BJ (cell line): ENCODE measurements around the gene ZNF608. TPM values are rescaled to one million over a fixed set of nuclear protein-coding genes. Genes with fewer than 3 reads are reported as not detected.

Experiments
- CTCF ChIA-PET: fragments of 350-600 bp; formaldehyde crosslinking; extraction: SDS; loops from one replicate; lab custom pipeline; 2021; ENCODE audit warnings: antibody characterized with exemption, inconsistent platforms; lab: Yijun Ruan, JAX
- POLR2A ChIA-PET: fragments of 300-600 bp; sonication (Branson Sonifier 250); formaldehyde crosslinking; extraction: SDS; loops from one replicate; lab custom pipeline; 2021; ENCODE audit warnings: antibody characterized with exemption; lab: Charles Lee
- DNase-seq: peaks from one replicate; pipeline ENCODE4 v3.0.0-alpha.2; 2011; ENCODE audit warnings: low read depth
- H3K27me3 ChIP-seq: 2 replicates; pipeline ENCODE4 v1.6.0; 2011; ENCODE audit warnings: low read length; ENCODE audit not compliant: control insufficient read depth, insufficient read depth
- H3K36me3 ChIP-seq: 2 replicates; pipeline ENCODE4 v1.5.1; 2011; ENCODE audit warnings: low read length; ENCODE audit not compliant: control insufficient read depth, insufficient read depth
- H3K4me3 ChIP-seq: 2 replicates; pipeline ENCODE4 v1.5.1; 2011; ENCODE audit warnings: low read depth, mild to moderate bottlenecking, control low read depth, low read length
- polyA plus RNA-seq: library from polyadenylated mRNA; depleted of rRNA; stranded (reverse); fragments of >200 nt; gene quantifications from 2 replicates; pipeline ENCODE4 v1.2.3, GENCODE V29; 2011
- TF ChIP-seq, protein P1 (sequence below): IDR thresholded peaks from 2 replicates; pipeline ENCODE4 v1.5.1; 2011; ENCODE audit warnings: low read depth, mild to moderate bottlenecking, control low read depth, inconsistent platforms, low read length, moderate library complexity; ENCODE audit not compliant: insufficient read depth

Gene ZNF608
- polyA plus RNA-seq, 1 experiment: 0.43 TPM

GRCh38 chr5:124780011-124780410 lies 33.6 kb upstream of the ZNF608 start:
- ChIA-PET CTCF (no interaction called here), POLR2A (no interaction called here)
- TF ChIP-seq, protein P1, sequence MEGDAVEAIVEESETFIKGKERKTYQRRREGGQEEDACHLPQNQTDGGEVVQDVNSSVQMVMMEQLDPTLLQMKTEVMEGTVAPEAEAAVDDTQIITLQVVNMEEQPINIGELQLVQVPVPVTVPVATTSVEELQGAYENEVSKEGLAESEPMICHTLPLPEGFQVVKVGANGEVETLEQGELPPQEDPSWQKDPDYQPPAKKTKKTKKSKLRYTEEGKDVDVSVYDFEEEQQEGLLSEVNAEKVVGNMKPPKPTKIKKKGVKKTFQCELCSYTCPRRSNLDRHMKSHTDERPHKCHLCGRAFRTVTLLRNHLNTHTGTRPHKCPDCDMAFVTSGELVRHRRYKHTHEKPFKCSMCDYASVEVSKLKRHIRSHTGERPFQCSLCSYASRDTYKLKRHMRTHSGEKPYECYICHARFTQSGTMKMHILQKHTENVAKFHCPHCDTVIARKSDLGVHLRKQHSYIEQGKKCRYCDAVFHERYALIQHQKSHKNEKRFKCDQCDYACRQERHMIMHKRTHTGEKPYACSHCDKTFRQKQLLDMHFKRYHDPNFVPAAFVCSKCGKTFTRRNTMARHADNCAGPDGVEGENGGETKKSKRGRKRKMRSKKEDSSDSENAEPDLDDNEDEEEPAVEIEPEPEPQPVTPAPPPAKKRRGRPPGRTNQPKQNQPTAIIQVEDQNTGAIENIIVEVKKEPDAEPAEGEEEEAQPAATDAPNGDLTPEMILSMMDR: no peak
- Histone ChIP-seq H3K4me3 (no peak overlapping the region), H3K36me3 (no peaks in the 10 kb centered on the region), H3K27me3 (no peaks in the 10 kb centered on the region; the same call in 1 of the 2 replicates)
- no peak for DNase-seq

GRCh38 chr5:124773315-124774311 lies 27.2 kb upstream of the ZNF608 start:
- TF ChIP-seq, protein P1: no peak
- POLR2A ChIA-PET: no interaction called here
- H3K4me3 ChIP-seq: no peak overlapping the region
- no peak for DNase-seq
- no peaks in the 10 kb centered on the region for H3K36me3 ChIP-seq
- no peaks in the 10 kb centered on the region for H3K27me3 ChIP-seq
- CTCF ChIA-PET: interaction anchor here (0.7 kb wide), 1 partner anchor 315 kb away, joined by 5 read pairs; no protein-coding TSS in a partner anchor

GRCh38 chr5:124772457-124773200 lies 26.2 kb upstream of the ZNF608 start:
- Histone ChIP-seq H3K27me3 (no peaks in the 10 kb centered on the region), H3K4me3 (no peak overlapping the region), H3K36me3 (no peaks in the 10 kb centered on the region)
- ChIA-PET CTCF (interaction anchor here (0.7 kb wide), 1 partner anchor 316 kb away, joined by 5 read pairs; no protein-coding TSS in a partner anchor), POLR2A (no interaction called here)
- DNase-seq: no peak
- TF ChIP-seq, protein P1: no peak

DNA sequence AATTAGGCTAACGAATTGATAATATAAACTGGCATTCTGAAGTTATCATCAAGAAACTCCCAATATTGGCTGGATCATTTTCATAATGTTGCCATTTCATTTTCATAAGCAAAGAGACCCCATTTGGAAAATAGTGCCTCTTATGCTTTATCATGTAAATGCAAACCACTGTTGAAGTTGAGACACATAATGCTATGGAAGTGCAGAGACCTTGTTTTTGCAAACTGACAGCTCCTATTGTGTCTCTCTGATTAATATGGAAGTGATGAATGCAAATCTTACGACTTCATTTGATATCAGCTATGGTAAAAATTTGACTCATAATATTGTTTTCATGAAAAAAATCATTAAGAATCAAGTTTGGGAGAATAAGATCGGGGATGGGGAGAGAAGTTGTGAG lies 25.3 kb upstream of the ZNF608 start:
- no peaks in the 10 kb centered on the region for H3K36me3 ChIP-seq
- no peak for DNase-seq
- no peak overlapping the region for H3K4me3 ChIP-seq
- H3K27me3 ChIP-seq: no peaks in the 10 kb centered on the region
- TF ChIP-seq, protein P1: no peak
- ChIA-PET CTCF (no interaction called here), POLR2A (no interaction called here)
